BLaER1 treated with 17β-estradiol and CSF1 and Interleukin-3, amounts not matched to agents 10 nM and 100 nM (cell line): Measurements from ENCODE around the gene FOXD2.

ENCODE experiments used
- H3K27ac ChIP-seq, 11 experiments: shearing (Covaris generic); formaldehyde crosslinking; 2 replicates each; pipeline ENCODE4 v1.8.1; 2022
- H3K27me3 ChIP-seq, 11 experiments: shearing (Covaris generic); formaldehyde crosslinking; 2 replicates each; pipeline ENCODE4 v1.8.1; 2022
- H3K36me3 ChIP-seq, 11 experiments: shearing (Covaris generic); formaldehyde crosslinking; 2 replicates each; pipeline ENCODE4 v1.8.1; 2022
- H3K4me1 ChIP-seq, 10 experiments: shearing (Covaris generic); formaldehyde crosslinking; 2 replicates each; pipeline ENCODE4 v1.8.1; 2022
- H3K4me2 ChIP-seq, 11 experiments: shearing (Covaris generic); formaldehyde crosslinking; 2 replicates each; pipeline ENCODE4 v1.8.1; 2022
- H3K4me3 ChIP-seq, 10 experiments: shearing (Covaris generic); formaldehyde crosslinking; 2 replicates each; pipeline ENCODE4 v1.8.1; 2022
- H3K9ac ChIP-seq, 11 experiments: shearing (Covaris generic); formaldehyde crosslinking; 2 replicates each; pipeline ENCODE4 v1.8.1; 2022
- H3K9me3 ChIP-seq, 11 experiments: shearing (Covaris generic); formaldehyde crosslinking; replicated peaks in 1 of 11; 2 replicates each; pipeline ENCODE4 v1.8.1; 2022
- H4K20me1 ChIP-seq, 11 experiments: shearing (Covaris generic); formaldehyde crosslinking; 2 replicates each; pipeline ENCODE4 v1.8.1; 2022
- Cebpa-rat ChIP-seq, 11 experiments: shearing (Covaris generic); IDR thresholded peaks; 2 replicates each; pipeline ENCODE4 v1.8.1; 2022

Gene FOXD2

GRCh38 chr1:47424336-47424982 is 13.4 kb upstream of the FOXD2 start:
- H3K9ac ChIP-seq: no peak overlapping the region
- no peaks in the 10 kb centered on the region; a peak in 1 of 20 replicates for H3K4me1 ChIP-seq
- H4K20me1 ChIP-seq: peaks cover 0 to 22% (median 3%) of the 10 kb centered on the region in 11 experiments; a peak in 9 of 22 replicates
- no peaks in the 10 kb centered on the region for H3K27me3 ChIP-seq
- no peaks in the 10 kb centered on the region for H3K36me3 ChIP-seq
- H3K9me3 ChIP-seq: no peaks in the 10 kb centered on the region
- no peak overlapping the region for H3K4me2 ChIP-seq
- H3K27ac ChIP-seq: no peak overlapping the region
- no peak for TF ChIP-seq Cebpa-rat (IDR thresholded peaks at IDR 0.05)
- H3K4me3 ChIP-seq: no peak overlapping the region

- peaks cover 38 to 56% (median 53%) of the 10 kb centered on the region in 11 experiments for H3K27me3 ChIP-seq
- 0 out of 22 replicates have a peak overlapping the region, but pooled peaks of 1 of the 11 experiments have one; percentile 8 for H3K27ac ChIP-seq
- peaks cover 0 to 15% (median 0%) of the 10 kb centered on the region in 11 experiments; a peak in 5 of 22 replicates for H3K36me3 ChIP-seq
- peaks cover 23 to 63% (median 37%) of the 10 kb centered on the region in 10 experiments for H3K4me1 ChIP-seq
- peaks cover 26 to 66% (median 50%) of the 10 kb centered on the region in 11 experiments; a peak in 20 of 22 replicates for H4K20me1 ChIP-seq
- no peak overlapping the region; a peak in 2 of 22 replicates for H3K9ac ChIP-seq
- no peak for TF ChIP-seq Cebpa-rat (IDR thresholded peaks at IDR 0.05)
- no peak overlapping the region for H3K4me3 ChIP-seq
- no peaks in the 10 kb centered on the region for H3K9me3 ChIP-seq
- H3K4me2 ChIP-seq: peak overlapping the region; percentile 48 to 96 (median 76); a peak in 21 of 22 replicates
Measured at GRCh38 chr1:47431534-47431933, 6.3 kb upstream of the FOXD2 start.

GRCh38 chr1:47432071-47433036 is 5.5 kb upstream of the FOXD2 start:
- Histone ChIP-seq H3K9ac (peak overlapping the region in 5 of 11 experiments; percentile 10 to 55 (median 44); a peak in 8 of 22 replicates), H3K27ac (peak overlapping the region in 4 of 11 experiments; percentile 42 to 65 (median 50); a peak in 6 of 22 replicates), H4K20me1 (peaks cover 26 to 66% (median 46%) of the 10 kb centered on the region in 11 experiments; a peak in 20 of 22 replicates), H3K4me2 (peak overlapping the region; percentile 48 to 96 (median 76)), H3K4me3 (peak overlapping the region in 7 of 10 experiments; percentile 25 to 52 (median 38); a peak in 13 of 20 replicates), H3K9me3 (no peaks in the 10 kb centered on the region), H3K4me1 (peaks cover 24 to 63% (median 41%) of the 10 kb centered on the region in 10 experiments), H3K27me3 (peaks cover 38 to 64% (median 61%) of the 10 kb centered on the region in 11 experiments), H3K36me3 (peaks cover 0 to 15% (median 0%) of the 10 kb centered on the region in 11 experiments; a peak in 5 of 22 replicates)
- TF ChIP-seq Cebpa-rat (IDR thresholded peaks at IDR 0.05): no peak

- H3K4me1 ChIP-seq: peaks cover 25 to 63% (median 41%) of the 10 kb centered on the region in 10 experiments
- H4K20me1 ChIP-seq: peaks cover 26 to 65% (median 45%) of the 10 kb centered on the region in 11 experiments; a peak in 20 of 22 replicates
- H3K4me2 ChIP-seq: peak overlapping the region; percentile 48 to 96 (median 76); a peak in 20 of 22 replicates
- TF ChIP-seq Cebpa-rat (IDR thresholded peaks at IDR 0.05): no peak
- H3K36me3 ChIP-seq: peaks cover 0 to 15% (median 0%) of the 10 kb centered on the region in 11 experiments; a peak in 5 of 22 replicates
- no peaks in the 10 kb centered on the region for H3K9me3 ChIP-seq
- H3K27me3 ChIP-seq: peaks cover 39 to 71% (median 65%) of the 10 kb centered on the region in 11 experiments
- peak overlapping the region in 3 of 11 experiments; percentile 44 to 55 (median 54); a peak in 3 of 22 replicates for H3K9ac ChIP-seq
- peak overlapping the region in 7 of 10 experiments; percentile 25 to 52 (median 38); a peak in 9 of 20 replicates for H3K4me3 ChIP-seq
- H3K27ac ChIP-seq: no peak overlapping the region
Measured at GRCh38 chr1:47433037-47433421, 4.8 kb upstream of the FOXD2 start.

GRCh38 chr1:47433477-47434050 is 4.3 kb upstream of the FOXD2 start:
- H3K36me3 ChIP-seq: peaks cover 0 to 15% (median 0%) of the 10 kb centered on the region in 11 experiments; a peak in 5 of 22 replicates
- peaks cover 44 to 76% (median 70%) of the 10 kb centered on the region in 11 experiments for H3K27me3 ChIP-seq
- H3K27ac ChIP-seq: no peak overlapping the region
- peak overlapping the region in 3 of 10 experiments; percentile 2 to 52 (median 25); a peak in 2 of 20 replicates for H3K4me3 ChIP-seq
- peaks cover 26 to 69% (median 50%) of the 10 kb centered on the region in 11 experiments; a peak in 20 of 22 replicates for H4K20me1 ChIP-seq
- peaks cover 28 to 63% (median 44%) of the 10 kb centered on the region in 10 experiments for H3K4me1 ChIP-seq
- peak overlapping the region in 7 of 11 experiments; percentile 56 to 96 (median 79); a peak in 10 of 22 replicates for H3K4me2 ChIP-seq
- no peaks in the 10 kb centered on the region for H3K9me3 ChIP-seq
- H3K9ac ChIP-seq: no peak overlapping the region
- TF ChIP-seq Cebpa-rat (IDR thresholded peaks at IDR 0.05): no peak

- Histone ChIP-seq H3K27ac (no peak overlapping the region), H3K4me2 (peak overlapping the region in 5 of 11 experiments; percentile 4 to 96 (median 91); a peak in 7 of 22 replicates), H3K4me1 (peaks cover 35 to 69% (median 51%) of the 10 kb centered on the region in 10 experiments)
Measured at GRCh38 chr1:47434051-47434842, 3.6 kb upstream of the FOXD2 start.

GRCh38 chr1:47435506-47436303 is 2.1 kb upstream of the FOXD2 start:
- H3K4me2 ChIP-seq: peak overlapping the region; percentile 79 to 98 (median 94)
- no peak for TF ChIP-seq Cebpa-rat (IDR thresholded peaks at IDR 0.05)
- peaks cover 0 to 15% (median 0%) of the 10 kb centered on the region in 11 experiments; a peak in 5 of 22 replicates for H3K36me3 ChIP-seq
- H3K4me1 ChIP-seq: peaks cover 41 to 64% (median 56%) of the 10 kb centered on the region in 10 experiments
- no peak overlapping the region for H3K27ac ChIP-seq
- H3K9ac ChIP-seq: peak overlapping the region in 1 of 11 experiments; percentile 87; a peak in 1 of 22 replicates
- H3K9me3 ChIP-seq: no peaks in the 10 kb centered on the region
- H4K20me1 ChIP-seq: peaks cover 26 to 80% (median 72%) of the 10 kb centered on the region in 11 experiments; a peak in 20 of 22 replicates
- peaks cover 66 to 98% (median 92%) of the 10 kb centered on the region in 11 experiments for H3K27me3 ChIP-seq
- H3K4me3 ChIP-seq: peak overlapping the region in 8 of 10 experiments; percentile 66 to 84 (median 78); a peak in 10 of 20 replicates

More at GRCh38 chr1:47434051-47434842, 3.6 kb upstream of the FOXD2 start:
- H3K27me3 ChIP-seq: peaks cover 51 to 83% (median 77%) of the 10 kb centered on the region in 11 experiments
- peaks cover 26 to 70% (median 57%) of the 10 kb centered on the region in 11 experiments; a peak in 20 of 22 replicates for H4K20me1 ChIP-seq
- H3K9ac ChIP-seq: no peak overlapping the region
- H3K9me3 ChIP-seq: no peaks in the 10 kb centered on the region
- peaks cover 0 to 15% (median 0%) of the 10 kb centered on the region in 11 experiments; a peak in 5 of 22 replicates for H3K36me3 ChIP-seq
- no peak for TF ChIP-seq Cebpa-rat (IDR thresholded peaks at IDR 0.05)
- peak overlapping the region in 2 of 10 experiments; percentile 2 to 25; a peak in 1 of 20 replicates for H3K4me3 ChIP-seq
